Kidney epithelial cell (primary cell): ENCODE results near the gene ALK. TPM values are rescaled to one million over a fixed set of nuclear protein-coding genes. Genes with fewer than 3 reads are reported as not detected.

ENCODE experiments used
- DNase-seq: peaks from one replicate; pipeline ENCODE4 v3.0.0-alpha.2; 2010; ENCODE audit warnings: low read depth
- H3K27me3 ChIP-seq: 2 replicates; pipeline ENCODE4 v1.6.0; 2011; ENCODE audit warnings: low read length; ENCODE audit not compliant: control insufficient read depth, insufficient read depth
- H3K36me3 ChIP-seq: 2 replicates; pipeline ENCODE4 v1.5.1; 2011; ENCODE audit warnings: low read length; ENCODE audit not compliant: control insufficient read depth, insufficient read depth
- H3K4me3 ChIP-seq: 2 replicates; pipeline ENCODE4 v1.5.1; 2011; ENCODE audit warnings: low read depth, mild to moderate bottlenecking, control low read depth, low read length
- total RNA-seq: library from RNA; depleted of rRNA; stranded (reverse); fragments of >200 nt; gene quantifications from 2 replicates; pipeline ENCODE4 v1.2.3, GENCODE V29; 2015
- TF ChIP-seq, protein P1 (sequence below): IDR thresholded peaks from 2 replicates; pipeline ENCODE4 v1.5.1; 2011; ENCODE audit warnings: mild to moderate bottlenecking, moderate library complexity, low read length, control low read depth, inconsistent platforms; ENCODE audit not compliant: insufficient read depth, poor library complexity, severe bottlenecking

The ALK gene
- total RNA-seq, 1 donor from 2014 or later: not detected

DNA sequence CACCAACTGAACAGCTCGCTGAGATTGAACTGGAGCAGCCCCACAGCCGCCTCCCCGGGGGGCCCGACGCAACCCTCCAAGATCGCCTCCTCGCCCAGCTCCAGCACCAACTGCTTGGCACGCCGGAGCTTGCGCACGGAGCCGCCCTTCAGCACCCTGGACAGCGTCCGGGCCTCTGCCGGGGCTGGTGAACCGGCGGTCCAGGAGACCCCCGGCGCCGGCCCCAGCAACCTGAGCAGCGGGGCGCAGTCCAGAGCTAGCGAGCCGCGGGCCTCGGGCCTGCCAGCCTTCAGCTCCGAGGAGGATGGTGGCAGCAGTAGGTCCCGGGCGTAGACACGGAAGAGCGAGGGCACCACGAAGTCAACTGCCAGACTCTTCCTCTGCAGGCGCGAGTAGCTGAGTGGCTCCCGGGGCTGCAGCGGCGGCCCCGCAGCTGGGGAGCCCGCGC, 1.2 kb downstream of the ALK start:
- H3K27me3 ChIP-seq: peaks cover 41% of the 10 kb centered on the region
- TF ChIP-seq, protein P1, sequence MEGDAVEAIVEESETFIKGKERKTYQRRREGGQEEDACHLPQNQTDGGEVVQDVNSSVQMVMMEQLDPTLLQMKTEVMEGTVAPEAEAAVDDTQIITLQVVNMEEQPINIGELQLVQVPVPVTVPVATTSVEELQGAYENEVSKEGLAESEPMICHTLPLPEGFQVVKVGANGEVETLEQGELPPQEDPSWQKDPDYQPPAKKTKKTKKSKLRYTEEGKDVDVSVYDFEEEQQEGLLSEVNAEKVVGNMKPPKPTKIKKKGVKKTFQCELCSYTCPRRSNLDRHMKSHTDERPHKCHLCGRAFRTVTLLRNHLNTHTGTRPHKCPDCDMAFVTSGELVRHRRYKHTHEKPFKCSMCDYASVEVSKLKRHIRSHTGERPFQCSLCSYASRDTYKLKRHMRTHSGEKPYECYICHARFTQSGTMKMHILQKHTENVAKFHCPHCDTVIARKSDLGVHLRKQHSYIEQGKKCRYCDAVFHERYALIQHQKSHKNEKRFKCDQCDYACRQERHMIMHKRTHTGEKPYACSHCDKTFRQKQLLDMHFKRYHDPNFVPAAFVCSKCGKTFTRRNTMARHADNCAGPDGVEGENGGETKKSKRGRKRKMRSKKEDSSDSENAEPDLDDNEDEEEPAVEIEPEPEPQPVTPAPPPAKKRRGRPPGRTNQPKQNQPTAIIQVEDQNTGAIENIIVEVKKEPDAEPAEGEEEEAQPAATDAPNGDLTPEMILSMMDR: no peak
- no peaks in the 10 kb centered on the region for H3K36me3 ChIP-seq
- H3K4me3 ChIP-seq: no peak overlapping the region
- DNase-seq: peak; percentile 4

DNA sequence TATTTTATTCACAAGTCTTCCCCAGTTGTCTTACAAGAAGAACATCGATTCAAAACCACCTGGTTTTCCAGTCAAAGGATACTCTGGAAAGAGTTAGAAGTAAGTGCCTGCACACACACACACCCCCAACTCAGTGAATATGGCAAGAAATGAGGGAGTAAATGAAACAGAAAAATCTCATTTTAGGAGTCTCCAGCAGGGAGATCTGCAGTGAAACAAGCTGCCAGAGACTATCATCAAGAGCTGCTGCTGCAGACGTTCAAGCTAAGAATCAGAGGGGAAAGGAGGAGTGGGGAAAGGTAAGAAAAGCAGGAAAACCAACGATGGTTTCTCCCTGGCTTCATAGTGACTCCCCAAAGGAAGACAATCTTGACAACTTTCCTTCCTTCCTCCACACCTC, 2.4 kb downstream of the ALK start:
- DNase-seq: no peak
- H3K36me3 ChIP-seq: no peaks in the 10 kb centered on the region
- H3K27me3 ChIP-seq: peaks cover 41% of the 10 kb centered on the region
- H3K4me3 ChIP-seq: no peak overlapping the region
- TF ChIP-seq, protein P1: no peak

DNA sequence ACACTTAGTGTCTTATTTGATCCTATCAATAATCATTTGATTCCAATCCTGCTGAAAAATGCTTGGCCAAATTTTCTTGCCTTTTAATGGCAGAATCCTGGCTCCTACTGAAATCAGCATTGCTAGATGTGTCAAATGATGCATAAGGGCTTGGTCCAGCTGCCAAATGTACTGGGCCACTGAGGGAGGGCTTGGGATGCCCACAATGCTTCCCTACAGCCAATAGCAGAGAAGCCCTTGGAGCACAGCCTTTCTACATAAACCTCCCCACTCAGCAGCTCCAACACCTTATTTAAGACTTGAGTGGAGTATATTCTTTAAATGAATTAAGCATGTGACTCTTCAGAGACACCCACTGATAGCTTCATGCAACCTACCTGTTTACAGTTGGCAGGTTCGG, 3.6 kb downstream of the ALK start:
- peaks cover 41% of the 10 kb centered on the region for H3K27me3 ChIP-seq
- H3K36me3 ChIP-seq: no peaks in the 10 kb centered on the region
- H3K4me3 ChIP-seq: no peak overlapping the region
- TF ChIP-seq, protein P1: no peak
- no peak for DNase-seq

DNA sequence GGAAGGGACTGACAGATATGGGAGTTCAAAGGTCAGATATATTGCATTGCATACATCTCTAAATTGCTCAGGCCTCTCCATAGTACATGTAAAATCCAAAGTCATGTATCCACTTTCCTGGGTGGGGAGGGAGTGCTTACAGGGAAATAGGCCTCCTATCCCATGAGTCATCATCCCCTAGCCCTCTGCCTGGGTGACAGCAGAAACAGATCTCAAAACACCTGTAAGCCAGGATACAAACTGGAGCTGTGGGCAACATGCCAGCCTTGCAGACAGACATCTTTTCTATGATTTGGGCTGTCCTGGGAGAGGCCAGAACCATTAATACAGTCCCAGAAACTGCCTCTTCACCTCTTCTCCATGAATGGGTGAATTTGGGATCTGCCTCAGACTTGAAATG, 4.8 kb downstream of the ALK start:
- H3K27me3 ChIP-seq: peaks cover 29% of the 10 kb centered on the region
- H3K36me3 ChIP-seq: no peaks in the 10 kb centered on the region
- DNase-seq: no peak
- H3K4me3 ChIP-seq: no peak overlapping the region
- TF ChIP-seq, protein P1: no peak

DNA sequence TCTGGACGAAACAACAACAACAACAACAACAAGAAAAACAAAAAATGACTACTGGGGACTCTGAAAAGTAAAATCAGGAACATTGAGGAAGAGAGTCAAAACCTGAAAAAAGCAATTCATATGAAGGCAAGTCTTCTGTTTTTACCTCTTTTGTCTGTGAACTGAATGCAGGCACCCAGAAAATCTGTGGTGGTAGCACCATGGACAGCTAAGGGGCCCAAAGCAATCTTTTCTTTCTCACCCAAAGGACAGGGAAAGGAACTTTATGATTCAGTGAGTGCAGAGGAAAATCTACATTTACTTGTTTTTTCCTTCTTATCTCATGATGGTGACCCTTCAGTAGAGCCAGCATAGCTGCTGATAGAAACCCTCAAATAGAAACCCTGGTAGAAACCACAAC, 10.4 kb downstream of the ALK start:
- H3K4me3 ChIP-seq: no peak overlapping the region
- TF ChIP-seq, protein P1: no peak
- no peaks in the 10 kb centered on the region for H3K36me3 ChIP-seq
- no peaks in the 10 kb centered on the region for H3K27me3 ChIP-seq
- DNase-seq: no peak

DNA sequence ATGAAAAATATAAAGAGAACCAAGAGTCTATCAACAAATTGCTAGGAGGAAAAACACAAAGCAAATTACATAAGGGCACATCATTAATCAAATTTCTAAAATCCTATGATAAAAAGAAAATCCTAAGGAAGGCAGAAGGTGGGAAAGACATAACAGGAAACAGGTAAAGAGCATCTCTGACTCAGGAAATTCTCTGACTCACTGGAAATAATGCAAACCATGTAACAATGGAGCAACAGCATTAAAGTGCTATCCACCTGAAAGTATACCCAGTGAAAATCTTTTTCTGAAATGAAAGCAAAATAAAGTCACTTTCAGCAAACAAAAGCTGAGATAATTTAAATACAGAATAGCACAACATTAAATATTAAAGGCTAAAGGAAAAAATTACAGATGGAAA, 10.9 kb downstream of the ALK start:
- DNase-seq: no peak

More for the DNA sequence above, 10.9 kb downstream of the ALK start:
- TF ChIP-seq, protein P1: no peak
- Histone ChIP-seq H3K36me3 (no peaks in the 10 kb centered on the region), H3K27me3 (peaks cover 3% of the 10 kb centered on the region), H3K4me3 (no peak overlapping the region)
